DND-41 (cell line): ENCODE measurements around the gene NAPB.

Source experiments
- ATAC-seq: fragments of 200-7000 bp; cut with Tn5 transposase; 3 replicates; pipeline ENCODE4 v1.9.1; 2021; ENCODE audit warnings: low read depth; ENCODE audit not compliant: insufficient read depth
- DNase-seq: peaks from one replicate; pipeline ENCODE4 v3.0.0-alpha.2; 2020
- H2AFZ ChIP-seq: 2 replicates; pipeline ENCODE4 v1.6.0; 2012; ENCODE audit warnings: low read depth, low read length
- H3K27ac ChIP-seq: 2 replicates; pipeline ENCODE4 v1.5.1; 2012; ENCODE audit warnings: low read length, inconsistent platforms
- H3K27me3 ChIP-seq: fragments of 200-600 bp; sonication (generic); 2 replicates; pipeline ENCODE4 v1.6.0; 2012; ENCODE audit warnings: low read length, mild to moderate bottlenecking, inconsistent platforms; ENCODE audit not compliant: insufficient read depth, poor library complexity
- H3K36me3 ChIP-seq: 2 replicates; pipeline ENCODE4 v1.5.1; 2012; ENCODE audit warnings: low read length, inconsistent platforms; ENCODE audit not compliant: insufficient read depth
- H3K4me1 ChIP-seq: 2 replicates; pipeline ENCODE4 v1.5.1; 2012; ENCODE audit warnings: mild to moderate bottlenecking, low read length; ENCODE audit not compliant: insufficient read depth
- H3K4me2 ChIP-seq: 2 replicates; pipeline ENCODE4 v1.6.0; 2012; ENCODE audit warnings: mild to moderate bottlenecking, moderate library complexity, low read length, inconsistent platforms; ENCODE audit not compliant: insufficient read depth
- H3K4me3 ChIP-seq, 2 experiments: fragments of 200-600 bp in 1 of 2; shearing (Covaris generic) in 1 of 2; 2 replicates each; pipeline ENCODE4 v1.5.1; 2012 to 2016; ENCODE audit warnings: inconsistent platforms in 2 of 2, low read length in 2 of 2, mild to moderate bottlenecking in 2 of 2, low read depth in 1 of 2, moderate library complexity in 1 of 2
- H3K79me2 ChIP-seq: 2 replicates; pipeline ENCODE4 v1.6.0; 2012; ENCODE audit warnings: low read length, inconsistent platforms; ENCODE audit not compliant: insufficient read depth
- H3K9ac ChIP-seq: 2 replicates; pipeline ENCODE4 v1.6.0; 2012; ENCODE audit warnings: low read depth, mild to moderate bottlenecking, inconsistent platforms, low read length, moderate library complexity
- H3K9me3 ChIP-seq: 2 replicates; pipeline ENCODE4 v1.5.1; 2012; ENCODE audit warnings: low read length, moderate library complexity, mild to moderate bottlenecking, inconsistent platforms; ENCODE audit not compliant: insufficient read depth, severe bottlenecking
- H4K20me1 ChIP-seq: 2 replicates; pipeline ENCODE4 v1.6.0; 2012; ENCODE audit warnings: low read length; ENCODE audit not compliant: insufficient read depth
- EZH2 ChIP-seq: IDR thresholded peaks from 3 replicates; pipeline ENCODE4 v1.6.1; 2012; ENCODE audit warnings: borderline replicate concordance, low read depth, mild to moderate bottlenecking, moderate library complexity, low read length, inconsistent platforms; ENCODE audit not compliant: severe bottlenecking
- TF ChIP-seq, protein P1 (sequence below): IDR thresholded peaks from 2 replicates; pipeline ENCODE4 v1.5.1; 2012; ENCODE audit warnings: borderline replicate concordance, low read length, moderate library complexity, mild to moderate bottlenecking; ENCODE audit not compliant: poor library complexity, severe bottlenecking; ENCODE audit errors: extremely low read depth

NAPB gene

DNA sequence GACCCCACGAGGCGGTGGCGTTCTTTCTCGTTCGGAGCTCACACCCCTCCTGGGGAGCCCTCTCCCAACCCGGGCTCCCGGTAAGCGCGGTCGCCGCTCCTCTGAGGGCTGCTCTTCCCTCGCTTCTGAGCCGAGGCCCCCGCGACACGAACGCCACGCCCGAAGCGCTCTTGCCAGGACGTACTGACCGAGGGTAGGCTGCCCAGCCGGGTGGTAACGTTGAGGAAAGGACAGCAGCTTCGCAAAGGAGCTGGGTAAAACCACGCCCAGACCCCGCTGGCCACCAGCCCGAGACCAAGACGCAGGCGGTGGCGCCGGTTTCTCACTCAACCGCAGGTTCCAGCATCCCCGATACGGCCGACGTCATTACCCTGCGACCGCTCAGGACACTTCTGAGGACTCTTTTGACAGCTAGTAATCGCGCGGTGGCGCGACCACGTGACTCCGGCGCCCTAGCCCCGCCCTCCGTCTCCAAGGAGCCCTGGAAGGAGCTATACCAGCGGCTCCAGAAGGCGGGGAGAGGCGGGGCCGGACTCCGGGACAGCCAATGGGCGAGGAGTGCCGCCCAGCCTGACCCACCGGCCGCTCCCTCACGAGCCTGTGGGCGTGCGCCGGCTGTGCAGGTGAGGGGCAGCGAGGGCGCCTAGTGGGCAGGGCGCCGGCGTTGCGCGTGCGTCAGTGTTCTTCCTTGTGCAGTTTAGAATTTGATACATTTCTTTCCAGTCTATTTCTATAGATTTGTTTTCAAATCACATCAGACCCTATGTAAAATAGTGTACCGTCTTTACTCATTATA, 63.3 kb downstream of the NAPB start:
- Histone ChIP-seq H3K4me3 (peak overlapping the region; percentile 49 to 90), H3K79me2 (peaks cover 51% of the 10 kb centered on the region), H3K4me2 (peak overlapping the region; percentile 85), H3K36me3 (peaks cover 34% of the 10 kb centered on the region), H3K9ac (peak overlapping the region; percentile 86), H3K27ac (peak overlapping the region; percentile 86), H4K20me1 (peaks cover 38% of the 10 kb centered on the region), H3K27me3 (no peaks in the 10 kb centered on the region), H3K4me1 (peaks cover 72% of the 10 kb centered on the region), H3K9me3 (no peaks in the 10 kb centered on the region), H2AFZ (peak overlapping the region; percentile 99)
- TF ChIP-seq, protein P1, sequence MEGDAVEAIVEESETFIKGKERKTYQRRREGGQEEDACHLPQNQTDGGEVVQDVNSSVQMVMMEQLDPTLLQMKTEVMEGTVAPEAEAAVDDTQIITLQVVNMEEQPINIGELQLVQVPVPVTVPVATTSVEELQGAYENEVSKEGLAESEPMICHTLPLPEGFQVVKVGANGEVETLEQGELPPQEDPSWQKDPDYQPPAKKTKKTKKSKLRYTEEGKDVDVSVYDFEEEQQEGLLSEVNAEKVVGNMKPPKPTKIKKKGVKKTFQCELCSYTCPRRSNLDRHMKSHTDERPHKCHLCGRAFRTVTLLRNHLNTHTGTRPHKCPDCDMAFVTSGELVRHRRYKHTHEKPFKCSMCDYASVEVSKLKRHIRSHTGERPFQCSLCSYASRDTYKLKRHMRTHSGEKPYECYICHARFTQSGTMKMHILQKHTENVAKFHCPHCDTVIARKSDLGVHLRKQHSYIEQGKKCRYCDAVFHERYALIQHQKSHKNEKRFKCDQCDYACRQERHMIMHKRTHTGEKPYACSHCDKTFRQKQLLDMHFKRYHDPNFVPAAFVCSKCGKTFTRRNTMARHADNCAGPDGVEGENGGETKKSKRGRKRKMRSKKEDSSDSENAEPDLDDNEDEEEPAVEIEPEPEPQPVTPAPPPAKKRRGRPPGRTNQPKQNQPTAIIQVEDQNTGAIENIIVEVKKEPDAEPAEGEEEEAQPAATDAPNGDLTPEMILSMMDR: peak; percentile 29
- no peak for TF ChIP-seq EZH2
- DNase-seq (peak; percentile 100), ATAC-seq (peak; percentile 85)

DNA sequence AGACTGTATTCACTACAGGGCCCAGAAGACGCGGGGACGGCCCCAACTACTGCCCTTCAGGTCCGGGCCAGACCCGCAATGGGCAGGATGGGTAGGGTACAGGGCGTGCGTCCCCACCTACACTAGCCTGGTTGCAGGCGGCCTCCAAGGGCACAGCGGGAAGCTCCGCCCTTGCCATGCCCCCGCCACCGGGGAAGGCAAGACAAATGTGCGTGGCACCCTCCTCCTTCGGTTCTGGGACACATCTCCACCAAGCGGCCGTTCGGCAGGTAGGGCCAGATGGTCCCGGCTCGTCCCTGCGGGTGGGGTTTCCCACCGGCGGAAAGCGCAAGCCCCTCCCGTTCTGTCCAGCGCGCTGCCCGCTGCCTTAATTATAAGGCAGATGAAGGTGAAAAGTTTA, 65.1 kb downstream of the NAPB start:
- Histone ChIP-seq H3K36me3 (peaks cover 42% of the 10 kb centered on the region), H3K27ac (no peak overlapping the region), H3K9me3 (no peaks in the 10 kb centered on the region), H3K79me2 (peaks cover 54% of the 10 kb centered on the region), H2AFZ (no peak overlapping the region), H3K4me3 (no peak overlapping the region), H3K4me1 (peaks cover 83% of the 10 kb centered on the region), H3K4me2 (peak overlapping the region; percentile 21; the same call in 1 of the 2 replicates), H4K20me1 (peaks cover 47% of the 10 kb centered on the region), H3K27me3 (no peaks in the 10 kb centered on the region), H3K9ac (no peak overlapping the region)
- ATAC-seq: no peak
- DNase-seq: no peak
- TF ChIP-seq, protein P1: no peak
- no peak for TF ChIP-seq EZH2

DNA sequence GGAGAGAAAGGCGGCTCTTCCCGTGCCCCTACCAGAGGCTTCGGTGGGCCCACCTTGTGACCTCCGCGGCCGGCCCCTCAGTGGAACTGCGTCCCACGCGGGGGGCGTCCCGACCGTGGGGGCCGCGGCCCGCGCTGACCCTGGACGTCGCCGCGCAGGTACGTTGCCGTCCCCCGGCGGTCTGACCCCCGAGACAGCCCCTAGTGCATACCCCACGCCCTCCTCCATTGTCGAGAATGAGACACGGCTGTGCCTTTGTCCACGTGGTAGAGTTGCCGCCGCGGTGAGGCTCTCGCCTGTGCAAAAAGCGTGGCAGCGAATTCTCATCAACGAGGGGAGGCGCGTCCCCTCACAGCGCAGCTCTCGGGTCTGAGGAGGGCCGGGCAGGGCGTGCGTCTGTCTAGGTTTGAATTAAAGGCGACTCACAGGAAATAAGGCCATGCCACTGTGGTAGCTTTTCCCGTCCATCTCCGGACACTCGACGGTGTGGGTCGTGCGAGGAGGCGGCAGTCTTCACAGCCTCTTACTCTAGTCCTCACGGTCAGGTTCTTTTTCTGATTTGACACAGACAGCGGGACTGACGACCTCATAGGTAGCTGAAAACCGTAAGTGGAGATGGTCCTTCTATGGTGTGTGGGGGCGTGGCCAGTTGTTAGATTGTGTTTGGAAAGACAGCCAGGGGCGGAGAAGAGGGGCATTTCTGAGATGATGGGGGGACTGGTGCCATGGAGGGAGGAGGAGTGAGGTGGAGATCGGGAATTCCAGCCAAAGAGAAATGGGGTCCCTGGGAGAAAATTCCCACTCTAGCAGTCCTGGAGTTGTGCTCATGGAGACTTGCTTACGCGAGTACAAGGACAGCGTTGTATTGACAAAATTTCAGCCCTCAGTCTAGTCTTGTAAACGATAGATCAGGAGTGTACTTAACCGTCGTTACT, 70.1 kb downstream of the NAPB start:
- no peak for TF ChIP-seq EZH2
- TF ChIP-seq, protein P1: no peak
- H4K20me1 ChIP-seq: peaks cover 50% of the 10 kb centered on the region
- DNase-seq: peak; percentile 69
- H3K36me3 ChIP-seq: peaks cover 40% of the 10 kb centered on the region
- peak overlapping the region; percentile 76 for H3K27ac ChIP-seq
- H3K4me2 ChIP-seq: peak overlapping the region; percentile 87
- ATAC-seq: peak; percentile 8; the same call in 2 of the 3 replicates
- peaks cover 58% of the 10 kb centered on the region for H3K4me1 ChIP-seq
- H3K27me3 ChIP-seq: no peaks in the 10 kb centered on the region
- H3K4me3 ChIP-seq: peak overlapping the region; percentile 71 to 78
- no peaks in the 10 kb centered on the region for H3K9me3 ChIP-seq
- peak overlapping the region; percentile 86 for H3K9ac ChIP-seq
- H3K79me2 ChIP-seq: peaks cover 57% of the 10 kb centered on the region
- peak overlapping the region; percentile 79 for H2AFZ ChIP-seq
